ENCODE data around the gene ILK. TPM values are rescaled to one million over a fixed set of nuclear protein-coding genes. Genes with fewer than 3 reads are reported as not detected.

ILK gene
- total RNA-seq, 1 donor from 2014 or later, result 183 TPM

- no peaks in the 10 kb centered on the region for H3K9me3 Mint-ChIP-seq (ENCODE audit: unreplicated experiment)
- peaks cover 6% of the 10 kb centered on the region for H3K27me3 Mint-ChIP-seq (ENCODE audit: unreplicated experiment)
- H3K4me3 Mint-ChIP-seq (ENCODE audit: unreplicated experiment), result peak overlapping the region; percentile 53
- peaks cover 26% of the 10 kb centered on the region for H3K36me3 Mint-ChIP-seq (ENCODE audit: low read depth, unreplicated experiment)
- DNase-seq (ENCODE audit: low spot score), result no peak
- no peak overlapping the region for H3K27ac Mint-ChIP-seq (ENCODE audit: unreplicated experiment)
- H3K4me1 Mint-ChIP-seq (ENCODE audit: unreplicated experiment), result peaks cover 4% of the 10 kb centered on the region
- TF ChIP-seq CTCF (IDR thresholded peaks at IDR 0.05; ENCODE audit: unreplicated experiment), result no peak
Measured at GRCh38 chr11:6623391-6624363, 20.1 kb downstream of the ILK start.

DNA sequence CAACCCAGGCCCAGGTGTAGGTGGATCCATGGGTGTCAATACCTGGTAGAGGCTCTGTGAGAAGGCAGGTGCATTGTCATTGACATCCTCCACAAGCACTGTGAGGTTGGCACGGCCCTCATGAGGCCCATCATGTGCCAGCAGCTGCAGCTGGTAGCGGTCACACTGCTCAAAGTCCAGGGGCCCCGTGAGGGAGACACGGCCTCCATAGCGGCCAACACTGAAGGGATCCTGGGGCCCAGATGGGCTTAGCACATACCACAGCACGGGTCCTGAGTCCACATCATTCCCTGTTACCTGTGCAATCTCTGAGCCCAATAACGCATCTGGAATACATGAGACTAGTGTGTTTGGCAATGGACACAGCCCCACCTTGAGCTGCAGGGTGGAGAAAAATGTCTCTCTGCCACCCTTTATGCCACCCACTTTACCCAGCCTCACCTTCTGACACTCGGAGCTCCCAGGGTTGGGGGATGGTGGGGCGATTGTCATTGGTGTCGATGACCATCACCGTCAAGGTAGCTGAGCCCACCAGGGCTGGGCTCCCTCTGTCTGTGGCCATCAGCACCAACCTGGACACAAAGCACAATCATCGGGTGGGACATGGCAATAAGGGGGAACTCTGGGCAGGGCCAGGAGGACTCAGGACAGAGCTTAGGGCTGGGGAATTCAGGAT lies 21.7 kb downstream of the ILK start:
- Mint-ChIP-seq H3K4me3 (ENCODE audit: unreplicated experiment) (no peak overlapping the region), H3K36me3 (ENCODE audit: low read depth, unreplicated experiment) (peaks cover 36% of the 10 kb centered on the region)

DNA sequence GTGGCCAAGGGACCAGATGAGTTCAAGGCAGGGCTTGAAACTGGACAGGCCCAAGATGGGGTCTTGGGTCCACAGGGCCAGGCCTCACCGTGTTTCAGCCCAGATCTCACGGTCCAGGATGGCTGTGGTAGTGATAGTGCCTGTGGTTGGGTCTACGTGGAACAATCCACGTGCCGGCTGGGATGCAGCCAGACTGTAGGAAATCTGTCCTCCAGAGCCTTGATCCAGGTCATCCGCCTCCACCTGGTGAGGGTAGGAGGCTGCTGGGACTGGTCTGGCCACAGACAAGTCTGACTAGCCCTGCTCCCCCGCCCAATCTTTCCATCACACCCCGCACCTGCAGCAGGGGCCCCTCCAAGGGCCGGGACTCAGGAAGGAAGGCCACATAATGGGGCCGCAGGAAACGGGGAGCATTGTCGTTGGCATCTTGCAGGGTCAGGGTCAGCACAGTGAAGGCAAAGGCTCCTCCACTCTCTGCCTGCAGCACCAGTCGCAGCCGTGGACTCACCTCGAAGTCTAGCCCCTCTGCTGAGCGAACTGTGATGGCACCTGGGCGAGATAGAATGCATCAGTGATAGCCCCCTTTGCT lies 22.4 kb downstream of the ILK start:
- peaks cover 40% of the 10 kb centered on the region for H3K36me3 Mint-ChIP-seq (ENCODE audit: low read depth, unreplicated experiment)
- TF ChIP-seq CTCF (IDR thresholded peaks at IDR 0.05; ENCODE audit: unreplicated experiment), result no peak
- no peak overlapping the region for H3K27ac Mint-ChIP-seq (ENCODE audit: unreplicated experiment)
- DNase-seq (ENCODE audit: low spot score), result no peak
- H3K4me3 Mint-ChIP-seq (ENCODE audit: unreplicated experiment), result no peak overlapping the region
- H3K4me1 Mint-ChIP-seq (ENCODE audit: unreplicated experiment), result peaks cover 4% of the 10 kb centered on the region
- no peaks in the 10 kb centered on the region for H3K9me3 Mint-ChIP-seq (ENCODE audit: unreplicated experiment)
- peaks cover 9% of the 10 kb centered on the region for H3K27me3 Mint-ChIP-seq (ENCODE audit: unreplicated experiment)

More for the DNA sequence above, 21.7 kb downstream of the ILK start:
- Mint-ChIP-seq H3K27ac (ENCODE audit: unreplicated experiment) (no peak overlapping the region), H3K27me3 (ENCODE audit: unreplicated experiment) (peaks cover 6% of the 10 kb centered on the region), H3K9me3 (ENCODE audit: unreplicated experiment) (no peaks in the 10 kb centered on the region), H3K4me1 (ENCODE audit: unreplicated experiment) (peaks cover 4% of the 10 kb centered on the region)
- no peak for TF ChIP-seq CTCF (IDR thresholded peaks at IDR 0.05; ENCODE audit: unreplicated experiment)
- no peak for DNase-seq (ENCODE audit: low spot score)

DNA sequence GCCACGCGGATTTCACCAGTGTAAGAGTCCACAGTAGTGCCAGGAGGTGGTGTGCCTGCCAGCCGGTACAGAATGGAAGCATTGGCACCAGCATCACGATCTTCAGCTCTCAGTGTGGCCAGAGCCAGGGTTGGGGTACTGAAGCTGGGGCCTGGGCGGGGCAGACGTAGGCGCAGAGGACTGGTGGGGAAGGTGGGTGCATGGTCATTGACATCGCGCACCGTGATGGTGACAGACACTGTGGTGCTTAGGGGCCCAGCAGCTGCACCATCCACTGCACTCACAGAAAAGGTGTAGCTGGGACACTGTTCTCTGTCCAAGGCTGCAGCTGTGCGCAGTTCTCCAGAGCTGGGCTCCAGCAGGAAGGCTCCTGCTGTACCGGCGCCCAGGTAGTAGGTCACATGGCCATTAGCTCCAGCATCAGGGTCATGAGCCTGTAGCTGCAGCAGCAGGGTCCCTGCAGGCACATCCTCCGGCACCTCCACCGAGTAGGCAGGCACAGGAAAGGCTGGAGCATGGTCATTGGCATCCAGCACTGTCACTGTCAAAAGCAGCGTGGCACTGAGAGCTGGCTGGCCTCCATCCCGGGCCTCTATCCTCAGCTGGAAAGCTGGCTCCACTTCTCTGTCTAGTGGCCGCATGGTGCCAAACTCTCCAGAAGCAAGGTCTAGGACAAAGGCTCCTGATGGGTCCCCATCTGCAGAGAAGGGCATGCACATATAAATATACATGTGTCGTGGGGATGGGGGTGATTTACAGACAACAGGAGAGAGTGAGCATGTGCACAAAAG lies 23.6 kb downstream of the ILK start:
- Mint-ChIP-seq H3K4me1 (ENCODE audit: unreplicated experiment) (peaks cover 7% of the 10 kb centered on the region), H3K27me3 (ENCODE audit: unreplicated experiment) (peaks cover 16% of the 10 kb centered on the region), H3K4me3 (ENCODE audit: unreplicated experiment) (peak overlapping the region; percentile 35), H3K27ac (ENCODE audit: unreplicated experiment) (no peak overlapping the region), H3K36me3 (ENCODE audit: low read depth, unreplicated experiment) (peaks cover 52% of the 10 kb centered on the region), H3K9me3 (ENCODE audit: unreplicated experiment) (no peaks in the 10 kb centered on the region)
- no peak for TF ChIP-seq CTCF (IDR thresholded peaks at IDR 0.05; ENCODE audit: unreplicated experiment)
- no peak for DNase-seq (ENCODE audit: low spot score)

Data from endothelial cell (in vitro differentiated cells).